KBM-7 (cell line): ENCODE data around the gene GALNT8.

Source experiments
- DNase-seq: peaks from one replicate; pipeline ENCODE4 v3.0.0-alpha.2; 2015
- in situ Hi-C: fragments of 300-500 bp; cut with MboI; formaldehyde crosslinking; loops from 2 replicates; pipeline ENCODE4 v1.14.3; 2020; ENCODE audit warnings: low sequenced_read_pairs, low pct_unique_long_range_greater_than_20kb, mixed read lengths

Gene GALNT8

GRCh38 chr12:4789776-4790175 is 69.6 kb downstream of the GALNT8 start:
- in situ Hi-C loops: no loop called here
- no peak for DNase-seq

GRCh38 chr12:4791497-4791896 is 71.3 kb downstream of the GALNT8 start:
- DNase-seq: no peak
- in situ Hi-C loops: no loop called here

GRCh38 chr12:4794491-4794890 is 74.3 kb downstream of the GALNT8 start:
- in situ Hi-C loops: no loop called here
- no peak for DNase-seq

- DNase-seq: no peak
- in situ Hi-C loops: no loop called here
Observed at GRCh38 chr12:4796216-4796615, 76.0 kb downstream of the GALNT8 start.

GRCh38 chr12:4796694-4797482 is 76.7 kb downstream of the GALNT8 start:
- DNase-seq: no peak
- in situ Hi-C loops: no loop called here

GRCh38 chr12:4800555-4800954 is 80.4 kb downstream of the GALNT8 start:
- in situ Hi-C loops: no loop called here

GRCh38 chr12:4802841-4803240 is 82.6 kb downstream of the GALNT8 start:
- in situ Hi-C loops: no loop called here
- DNase-seq: no peak

More at GRCh38 chr12:4800555-4800954, 80.4 kb downstream of the GALNT8 start:
- no peak for DNase-seq

GRCh38 chr12:4806439-4807115 is 86.4 kb downstream of the GALNT8 start:
- in situ Hi-C loops: no loop called here
- no peak for DNase-seq

- in situ Hi-C loops: no loop called here
- no peak for DNase-seq
Observed at GRCh38 chr12:4807116-4807783, 87.0 kb downstream of the GALNT8 start.

- in situ Hi-C loops: no loop called here
- no peak for DNase-seq
Observed at GRCh38 chr12:4807813-4808212, 87.6 kb downstream of the GALNT8 start.

GRCh38 chr12:4809013-4809448 is 88.8 kb downstream of the GALNT8 start:
- in situ Hi-C loops: no loop called here

GRCh38 chr12:4809449-4810218 is 89.4 kb downstream of the GALNT8 start:
- DNase-seq: no peak
- in situ Hi-C loops: no loop called here

More at GRCh38 chr12:4809013-4809448, 88.8 kb downstream of the GALNT8 start:
- DNase-seq: no peak

- DNase-seq: no peak
- in situ Hi-C loops: no loop called here
Observed at GRCh38 chr12:4810219-4810671, 90.0 kb downstream of the GALNT8 start.

- in situ Hi-C loops: no loop called here
- no peak for DNase-seq
Observed at GRCh38 chr12:4812624-4813327, 92.6 kb downstream of the GALNT8 start.

- in situ Hi-C loops: no loop called here
- DNase-seq: no peak
Observed at GRCh38 chr12:4813741-4814140, 93.5 kb downstream of the GALNT8 start.

- in situ Hi-C loops: no loop called here
Observed at GRCh38 chr12:4814485-4814884, 94.3 kb downstream of the GALNT8 start.

GRCh38 chr12:4816744-4817525 is 96.7 kb downstream of the GALNT8 start:
- in situ Hi-C loops: no loop called here
- no peak for DNase-seq

More at GRCh38 chr12:4814485-4814884, 94.3 kb downstream of the GALNT8 start:
- no peak for DNase-seq

- no peak for DNase-seq
- in situ Hi-C loops: no loop called here
Observed at GRCh38 chr12:4817880-4818279, 97.7 kb downstream of the GALNT8 start.
